CD4-positive, alpha-beta T cell treated with Interleukin-17A for 1 hour (primary cell): ENCODE data around the gene CDC42EP1.

Source experiments
- DNase-seq: peaks from one replicate; pipeline ENCODE4 v3.0.0-alpha.2; 2020

Gene CDC42EP1

GRCh38 chr22:37616201-37617083 is 56.2 kb downstream of the CDC42EP1 start:
- no peak for DNase-seq

- no peak for DNase-seq
These were observed 57.2 kb downstream of the CDC42EP1 start for GRCh38 chr22:37617431-37617830.

- DNase-seq, result no peak
These were observed 57.9 kb downstream of the CDC42EP1 start for GRCh38 chr22:37618072-37618656.

- DNase-seq, result no peak
These were observed 58.4 kb downstream of the CDC42EP1 start for GRCh38 chr22:37618674-37619073.
